A673 (cell line): ENCODE data around the gene STRN. TPM values are rescaled to one million over a fixed set of nuclear protein-coding genes. Genes with fewer than 3 reads are reported as not detected.

Experiments used
- BruUV-seq: library from RNA; stranded (reverse); fragments of 400-500 nt; replicated peaks from 2 replicates; lab custom pipeline; 2021; lab: Mats Ljungman, UMichigan
- CTCF ChIA-PET: fragments of 300-600 bp; sonication (Branson Sonifier 250); formaldehyde crosslinking; loops from one replicate; lab custom pipeline; 2022; ENCODE audit warnings: antibody characterized with exemption; lab: Charles Lee
- POLR2A ChIA-PET: fragments of 300-600 bp; sonication (Branson Sonifier 250); formaldehyde crosslinking; loops from one replicate; lab custom pipeline; 2022; ENCODE audit warnings: antibody characterized with exemption; ENCODE audit not compliant: low non-redundant PET; lab: Charles Lee
- DNase-seq: peaks from one replicate; pipeline ENCODE4 v3.0.0-alpha.2; 2015; ENCODE audit warnings: low spot score
- H3K27ac ChIP-seq: fragments of 200-600 bp; sonication (generic); 2 replicates; pipeline ENCODE4 v1.5.1; 2016; ENCODE audit warnings: mixed run types, low read depth, mild to moderate bottlenecking, mixed read lengths, antibody characterized with exemption, low read length; ENCODE audit not compliant: poor library complexity, severe bottlenecking
- H3K27me3 ChIP-seq: fragments of 200-600 bp; sonication (generic); replicated peaks from 2 replicates; pipeline ENCODE4 v1.6.1; 2017; ENCODE audit warnings: mixed run types, low read depth, mild to moderate bottlenecking, mixed read lengths, antibody characterized with exemption, low read length; ENCODE audit not compliant: insufficient read depth, poor library complexity
- H3K36me3 ChIP-seq: fragments of 200-600 bp; sonication (generic); 2 replicates; pipeline ENCODE4 v1.6.1; 2016; ENCODE audit warnings: mixed run types, mild to moderate bottlenecking, mixed read lengths, antibody characterized with exemption, low read length; ENCODE audit not compliant: insufficient read depth, poor library complexity, severe bottlenecking
- H3K4me1 ChIP-seq: fragments of 200-600 bp; sonication (generic); 2 replicates; pipeline ENCODE4 v1.6.1; 2017; ENCODE audit warnings: mixed run types, mild to moderate bottlenecking, mixed read lengths, antibody characterized with exemption, low read length; ENCODE audit not compliant: insufficient read depth, poor library complexity, severe bottlenecking
- H3K4me3 ChIP-seq: fragments of 200-600 bp; sonication (generic); 2 replicates; pipeline ENCODE4 v1.5.1; 2016; ENCODE audit warnings: low read depth, mixed run types, mild to moderate bottlenecking, mixed read lengths, low read length; ENCODE audit not compliant: poor library complexity, severe bottlenecking
- H3K9me3 ChIP-seq: fragments of 200-600 bp; sonication (generic); 2 replicates; pipeline ENCODE4 v1.6.1; 2016; ENCODE audit warnings: mixed run types, low read depth, mild to moderate bottlenecking, mixed read lengths, antibody characterized with exemption, low read length; ENCODE audit not compliant: poor library complexity, severe bottlenecking
- EZH2 ChIP-seq: fragments of 200-600 bp; sonication (generic); IDR thresholded peaks from 2 replicates; pipeline ENCODE4 v1.6.1; 2017; ENCODE audit warnings: borderline replicate concordance, low read depth, mild to moderate bottlenecking, mixed read lengths, antibody characterized with exemption, low read length; ENCODE audit not compliant: poor library complexity, severe bottlenecking
- intact Hi-C: fragments of 100-400 bp; cut with micrococcal nuclease; formaldehyde crosslinking; loops from one replicate; pipeline ENCODE4 v1.10.0; 2022; ENCODE audit not compliant: unreplicated experiment
- total RNA-seq: library from RNA; stranded (reverse); gene quantifications from 2 replicates; pipeline ENCODE4 v1.2.3, GENCODE V29; 2021
- TF ChIP-seq, protein P1 (sequence below): fragments of 300-800, 200-600 bp; sonication (generic); conservative IDR thresholded peaks from 2 replicates; pipeline ENCODE4 v1.5.1; 2017; ENCODE audit warnings: low read depth, mild to moderate bottlenecking, antibody characterized with exemption, low read length, moderate library complexity, mixed read lengths

The STRN gene
- total RNA-seq, 1 experiment from 2014 or later, result 36.1 TPM

DNA sequence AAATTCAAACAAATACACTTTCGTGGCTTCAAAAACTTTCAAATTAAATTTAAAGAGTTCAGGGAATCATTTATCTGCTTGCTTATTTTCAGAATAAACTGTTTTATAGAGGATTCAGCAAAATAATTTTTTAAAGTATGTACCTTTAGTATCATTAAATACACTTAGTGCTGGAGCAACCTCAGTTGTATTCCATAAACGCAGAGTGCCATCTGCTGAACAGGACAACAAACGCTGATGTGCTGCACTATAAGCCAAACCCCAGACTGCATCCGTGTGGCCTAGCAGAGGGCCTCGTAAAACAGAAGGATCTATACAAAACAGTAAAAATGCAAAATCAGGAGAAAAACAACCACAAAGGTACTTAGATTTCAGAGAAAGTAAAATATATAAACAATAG, 108.6 kb downstream of the STRN start:
- Histone ChIP-seq H3K27ac (no peak overlapping the region), H3K4me1 (no peaks in the 10 kb centered on the region), H3K27me3 (no peaks in the 10 kb centered on the region), H3K4me3 (no peak overlapping the region), H3K9me3 (no peaks in the 10 kb centered on the region), H3K36me3 (peaks cover 11% of the 10 kb centered on the region)
- POLR2A ChIA-PET, result no interaction called here
- intact Hi-C loops, result no loop called here
- CTCF ChIA-PET, result no interaction called here
- DNase-seq, result no peak
- TF ChIP-seq EZH2, result no peak
- TF ChIP-seq, protein P1, sequence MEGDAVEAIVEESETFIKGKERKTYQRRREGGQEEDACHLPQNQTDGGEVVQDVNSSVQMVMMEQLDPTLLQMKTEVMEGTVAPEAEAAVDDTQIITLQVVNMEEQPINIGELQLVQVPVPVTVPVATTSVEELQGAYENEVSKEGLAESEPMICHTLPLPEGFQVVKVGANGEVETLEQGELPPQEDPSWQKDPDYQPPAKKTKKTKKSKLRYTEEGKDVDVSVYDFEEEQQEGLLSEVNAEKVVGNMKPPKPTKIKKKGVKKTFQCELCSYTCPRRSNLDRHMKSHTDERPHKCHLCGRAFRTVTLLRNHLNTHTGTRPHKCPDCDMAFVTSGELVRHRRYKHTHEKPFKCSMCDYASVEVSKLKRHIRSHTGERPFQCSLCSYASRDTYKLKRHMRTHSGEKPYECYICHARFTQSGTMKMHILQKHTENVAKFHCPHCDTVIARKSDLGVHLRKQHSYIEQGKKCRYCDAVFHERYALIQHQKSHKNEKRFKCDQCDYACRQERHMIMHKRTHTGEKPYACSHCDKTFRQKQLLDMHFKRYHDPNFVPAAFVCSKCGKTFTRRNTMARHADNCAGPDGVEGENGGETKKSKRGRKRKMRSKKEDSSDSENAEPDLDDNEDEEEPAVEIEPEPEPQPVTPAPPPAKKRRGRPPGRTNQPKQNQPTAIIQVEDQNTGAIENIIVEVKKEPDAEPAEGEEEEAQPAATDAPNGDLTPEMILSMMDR, result no peak
- no TSS peak for BruUV-seq

- Histone ChIP-seq H3K4me3 (no peak overlapping the region), H3K36me3 (peaks cover 11% of the 10 kb centered on the region), H3K27me3 (no peaks in the 10 kb centered on the region), H3K4me1 (no peaks in the 10 kb centered on the region), H3K9me3 (no peaks in the 10 kb centered on the region), H3K27ac (no peak overlapping the region)
- CTCF ChIA-PET, result no interaction called here
- no TSS peak for BruUV-seq
- POLR2A ChIA-PET, result no interaction called here
- TF ChIP-seq EZH2, result no peak
- TF ChIP-seq, protein P1, result no peak
- intact Hi-C loops, result no loop called here
- DNase-seq, result no peak
Measured at GRCh38 chr2:36855429-36855828, 110.9 kb downstream of the STRN start.

- Histone ChIP-seq H3K9me3 (no peaks in the 10 kb centered on the region), H3K4me3 (no peak overlapping the region), H3K4me1 (no peaks in the 10 kb centered on the region), H3K36me3 (peaks cover 11% of the 10 kb centered on the region), H3K27ac (no peak overlapping the region), H3K27me3 (no peaks in the 10 kb centered on the region)
- POLR2A ChIA-PET, result no interaction called here
- no peak for DNase-seq
- TF ChIP-seq, protein P1, result no peak
- TF ChIP-seq EZH2, result no peak
- intact Hi-C loops, result no loop called here
- BruUV-seq, result no TSS peak
- CTCF ChIA-PET, result no interaction called here
Measured at GRCh38 chr2:36854241-36854640, 112.1 kb downstream of the STRN start.
